ENCODE measurements around the gene NELFB. TPM values are rescaled to one million over a fixed set of nuclear protein-coding genes. Genes with fewer than 3 reads are reported as not detected.

NELFB gene
- total and polyA plus RNA-seq, 2 donors, result 20.4 to 38.8 TPM

DNA sequence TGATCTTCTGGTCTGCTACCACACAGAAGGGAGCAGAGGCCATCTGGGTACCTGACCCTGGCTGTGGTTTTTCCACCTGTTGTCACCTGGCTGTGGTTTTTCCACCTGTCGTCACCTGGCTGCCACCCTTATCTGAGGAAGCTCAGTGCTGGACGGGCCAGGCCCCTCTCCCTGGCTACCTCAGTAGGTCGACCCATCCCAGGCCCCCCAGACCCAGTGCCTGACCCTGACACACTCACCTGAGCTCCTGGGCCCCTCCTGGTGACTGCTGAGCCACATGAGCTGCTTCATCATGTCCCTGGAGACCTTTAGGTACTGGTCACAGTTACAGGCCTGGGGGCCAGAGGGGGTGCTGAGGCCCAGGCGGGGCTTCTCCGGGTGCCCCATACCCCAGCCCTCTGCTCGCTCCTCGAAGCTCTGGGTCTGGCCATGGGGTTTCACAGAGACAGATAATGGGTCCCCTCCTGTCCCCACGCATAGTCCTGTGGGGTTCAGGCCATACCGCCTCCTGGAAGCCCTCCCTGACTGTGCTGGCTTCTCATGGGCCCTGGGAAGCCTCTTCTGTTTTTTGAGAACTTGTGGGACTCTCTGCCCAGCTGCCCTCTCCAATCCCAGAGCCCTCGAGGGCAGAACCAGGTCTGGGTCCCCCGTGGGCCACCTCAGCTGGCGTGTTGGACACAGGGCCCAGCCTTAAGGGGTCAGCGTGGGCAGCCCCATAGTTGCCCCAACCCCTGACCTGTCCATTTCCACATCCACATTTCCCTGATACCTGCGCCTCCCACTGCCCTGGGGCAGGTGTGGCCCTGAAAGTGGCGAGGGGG is 54.5 kb downstream of the NELFB start:
- no peaks in the 10 kb centered on the region for H3K36me3 ChIP-seq (ENCODE audit: control insufficient read depth in 2 of 2, insufficient read depth in 2 of 2, low read length in 1 of 2)
- DNase-seq (ENCODE audit: low read depth in 6 of 9, low spot score in 9 of 9), result no peak
- peaks cover 0 to 71% of the 10 kb centered on the region in 2 donors for H3K4me1 ChIP-seq (ENCODE audit: control insufficient read depth in 2 of 2, insufficient read depth in 2 of 2, low read length in 2 of 2)
- H3K27me3 ChIP-seq (ENCODE audit: control insufficient read depth in 2 of 2, insufficient read depth in 1 of 2, low read length in 1 of 2), result peaks cover 19 to 43% of the 10 kb centered on the region in 2 donors
- H3K27ac ChIP-seq (ENCODE audit: low read depth in 1 of 2, low read length in 1 of 2), result no peak overlapping the region
- 92% methylated on average over 15 of the region's 15 CpGs for WGBS
- H3K9me3 ChIP-seq (ENCODE audit: control insufficient read depth in 2 of 2, insufficient read depth in 1 of 2, low read length in 1 of 2), result no peaks in the 10 kb centered on the region
- no peak overlapping the region for H3K4me3 ChIP-seq (ENCODE audit: low read length in 2 of 2)

DNA sequence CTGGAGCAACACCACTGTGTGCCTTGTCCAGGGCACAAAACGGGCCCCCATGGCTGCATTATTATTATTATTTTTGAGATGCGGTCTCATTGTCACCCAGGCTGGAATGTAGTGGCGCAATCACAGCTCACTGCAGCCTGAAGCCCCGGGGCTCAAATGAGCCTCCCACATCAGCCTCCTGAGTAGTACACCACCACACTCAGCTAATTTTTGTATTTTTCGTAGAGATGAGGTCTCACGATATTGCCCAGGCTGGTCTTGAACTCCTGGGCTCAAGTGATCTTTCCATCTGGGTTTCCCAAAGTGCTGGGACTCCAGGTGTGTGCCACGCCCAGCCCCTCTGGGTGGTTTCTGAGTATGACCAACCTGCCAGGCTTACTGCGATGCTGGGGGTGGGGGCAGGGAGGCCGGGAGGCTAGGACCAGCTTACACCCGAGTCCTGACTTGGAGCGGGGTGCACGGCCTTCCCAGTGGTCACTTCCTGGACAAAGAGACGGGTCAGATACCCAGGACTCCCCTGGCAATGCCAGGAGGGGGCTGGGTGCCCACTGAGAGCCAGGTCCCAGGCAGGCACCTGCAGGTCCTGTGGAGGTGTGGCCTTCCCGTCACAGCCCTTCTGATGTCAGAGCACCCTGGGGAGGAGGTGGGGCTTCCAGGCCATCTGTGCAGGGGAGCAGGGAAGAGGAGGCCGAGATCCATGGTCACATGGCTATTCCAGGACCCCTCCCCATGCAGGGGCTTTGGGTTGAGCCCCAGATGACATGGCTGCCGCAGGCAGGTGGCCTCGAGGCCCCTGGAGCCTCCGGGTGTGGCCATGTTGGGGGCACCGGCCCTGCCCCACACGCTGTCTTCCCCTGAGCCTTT is 55.3 kb downstream of the NELFB start:
- DNase-seq (ENCODE audit: low read depth in 6 of 9, low spot score in 9 of 9), result no peak
- Histone ChIP-seq H3K4me1 (ENCODE audit: control insufficient read depth in 2 of 2, insufficient read depth in 2 of 2, low read length in 2 of 2) (peaks cover 0 to 70% of the 10 kb centered on the region in 2 donors), H3K27ac (ENCODE audit: low read depth in 1 of 2, low read length in 1 of 2) (no peak overlapping the region), H3K27me3 (ENCODE audit: control insufficient read depth in 2 of 2, insufficient read depth in 1 of 2, low read length in 1 of 2) (peaks cover 22 to 41% of the 10 kb centered on the region in 2 donors), H3K36me3 (ENCODE audit: control insufficient read depth in 2 of 2, insufficient read depth in 2 of 2, low read length in 1 of 2) (no peaks in the 10 kb centered on the region), H3K9me3 (ENCODE audit: control insufficient read depth in 2 of 2, insufficient read depth in 1 of 2, low read length in 1 of 2) (no peaks in the 10 kb centered on the region), H3K4me3 (ENCODE audit: low read length in 2 of 2) (no peak overlapping the region)
- 90% methylated on average over 20 of the region's 20 CpGs for WGBS

- H3K27ac ChIP-seq (ENCODE audit: low read depth in 1 of 2, low read length in 1 of 2), result peak overlapping the region; percentile 17 to 20
- DNase-seq (ENCODE audit: low read depth in 6 of 9, low spot score in 9 of 9), result no peak
- peaks cover 3 to 66% of the 10 kb centered on the region in 2 donors for H3K4me1 ChIP-seq (ENCODE audit: control insufficient read depth in 2 of 2, insufficient read depth in 2 of 2, low read length in 2 of 2)
Measured at GRCh38 chr9:137311171-137311985, 56.3 kb downstream of the NELFB start.

GRCh38 chr9:137311986-137312851 is 57.1 kb downstream of the NELFB start:
- no peak for DNase-seq (ENCODE audit: low read depth in 6 of 9, low spot score in 9 of 9)
- Histone ChIP-seq H3K4me3 (ENCODE audit: low read length in 2 of 2) (no peak overlapping the region), H3K9me3 (ENCODE audit: control insufficient read depth in 2 of 2, insufficient read depth in 1 of 2, low read length in 1 of 2) (no peaks in the 10 kb centered on the region), H3K27me3 (ENCODE audit: control insufficient read depth in 2 of 2, insufficient read depth in 1 of 2, low read length in 1 of 2) (peaks cover 21 to 37% of the 10 kb centered on the region in 2 donors), H3K36me3 (ENCODE audit: control insufficient read depth in 2 of 2, insufficient read depth in 2 of 2, low read length in 1 of 2) (no peaks in the 10 kb centered on the region), H3K4me1 (ENCODE audit: control insufficient read depth in 2 of 2, insufficient read depth in 2 of 2, low read length in 2 of 2) (peaks cover 3 to 66% of the 10 kb centered on the region in 2 donors), H3K27ac (ENCODE audit: low read depth in 1 of 2, low read length in 1 of 2) (peak overlapping the region in 1 of 2 donors; percentile 20)
- 86% methylated on average over 28 of the region's 28 CpGs for WGBS

More at GRCh38 chr9:137311171-137311985, 56.3 kb downstream of the NELFB start:
- WGBS, result 51% methylated on average over 27 of the region's 27 CpGs
- H3K27me3 ChIP-seq (ENCODE audit: control insufficient read depth in 2 of 2, insufficient read depth in 1 of 2, low read length in 1 of 2), result peaks cover 23 to 37% of the 10 kb centered on the region in 2 donors
- H3K4me3 ChIP-seq (ENCODE audit: low read length in 2 of 2), result no peak overlapping the region
- H3K9me3 ChIP-seq (ENCODE audit: control insufficient read depth in 2 of 2, insufficient read depth in 1 of 2, low read length in 1 of 2), result no peaks in the 10 kb centered on the region
- no peaks in the 10 kb centered on the region for H3K36me3 ChIP-seq (ENCODE audit: control insufficient read depth in 2 of 2, insufficient read depth in 2 of 2, low read length in 1 of 2)

GRCh38 chr9:137312852-137313325 is 57.8 kb downstream of the NELFB start:
- peaks cover 25 to 35% of the 10 kb centered on the region in 2 donors for H3K27me3 ChIP-seq (ENCODE audit: control insufficient read depth in 2 of 2, insufficient read depth in 1 of 2, low read length in 1 of 2)
- WGBS, result 95% methylated on average over 6 of the region's 6 CpGs
- no peaks in the 10 kb centered on the region for H3K36me3 ChIP-seq (ENCODE audit: control insufficient read depth in 2 of 2, insufficient read depth in 2 of 2, low read length in 1 of 2)
- no peak for DNase-seq (ENCODE audit: low read depth in 6 of 9, low spot score in 9 of 9)
- no peak overlapping the region for H3K27ac ChIP-seq (ENCODE audit: low read depth in 1 of 2, low read length in 1 of 2)
- no peak overlapping the region for H3K4me3 ChIP-seq (ENCODE audit: low read length in 2 of 2)
- peaks cover 3 to 61% of the 10 kb centered on the region in 2 donors for H3K4me1 ChIP-seq (ENCODE audit: control insufficient read depth in 2 of 2, insufficient read depth in 2 of 2, low read length in 2 of 2)
- no peaks in the 10 kb centered on the region for H3K9me3 ChIP-seq (ENCODE audit: control insufficient read depth in 2 of 2, insufficient read depth in 1 of 2, low read length in 1 of 2)

- Histone ChIP-seq H3K36me3 (ENCODE audit: control insufficient read depth in 2 of 2, insufficient read depth in 2 of 2, low read length in 1 of 2) (no peaks in the 10 kb centered on the region), H3K4me1 (ENCODE audit: control insufficient read depth in 2 of 2, insufficient read depth in 2 of 2, low read length in 2 of 2) (peaks cover 3 to 61% of the 10 kb centered on the region in 2 donors), H3K27me3 (ENCODE audit: control insufficient read depth in 2 of 2, insufficient read depth in 1 of 2, low read length in 1 of 2) (peaks cover 26 to 30% of the 10 kb centered on the region in 2 donors), H3K9me3 (ENCODE audit: control insufficient read depth in 2 of 2, insufficient read depth in 1 of 2, low read length in 1 of 2) (no peaks in the 10 kb centered on the region), H3K27ac (ENCODE audit: low read depth in 1 of 2, low read length in 1 of 2) (no peak overlapping the region), H3K4me3 (ENCODE audit: low read length in 2 of 2) (no peak overlapping the region)
- no peak for DNase-seq (ENCODE audit: low read depth in 6 of 9, low spot score in 9 of 9)
- WGBS, result 79% methylated on average over 9 of the region's 9 CpGs
Measured at GRCh38 chr9:137313326-137313936, 58.3 kb downstream of the NELFB start.

GRCh38 chr9:137313956-137314560 is 58.9 kb downstream of the NELFB start:
- WGBS, result 97% methylated on average over 24 of the region's 24 CpGs
- no peaks in the 10 kb centered on the region for H3K9me3 ChIP-seq (ENCODE audit: control insufficient read depth in 2 of 2, insufficient read depth in 1 of 2, low read length in 1 of 2)
- no peak overlapping the region for H3K4me3 ChIP-seq (ENCODE audit: low read length in 2 of 2)
- DNase-seq (ENCODE audit: low read depth in 6 of 9, low spot score in 9 of 9), result no peak
- peaks cover 26 to 29% of the 10 kb centered on the region in 2 donors for H3K27me3 ChIP-seq (ENCODE audit: control insufficient read depth in 2 of 2, insufficient read depth in 1 of 2, low read length in 1 of 2)
- no peaks in the 10 kb centered on the region for H3K36me3 ChIP-seq (ENCODE audit: control insufficient read depth in 2 of 2, insufficient read depth in 2 of 2, low read length in 1 of 2)
- peaks cover 3 to 63% of the 10 kb centered on the region in 2 donors for H3K4me1 ChIP-seq (ENCODE audit: control insufficient read depth in 2 of 2, insufficient read depth in 2 of 2, low read length in 2 of 2)
- H3K27ac ChIP-seq (ENCODE audit: low read depth in 1 of 2, low read length in 1 of 2), result no peak overlapping the region

All from thymus (tissue), 11 donors.